ENCODE data around the gene TMEM186. TPM values are rescaled to one million over a fixed set of nuclear protein-coding genes. Genes with fewer than 3 reads are reported as not detected.

TMEM186 gene
- total and polyA plus RNA-seq, 2 experiments from 2014 or later, result 10.9 to 20.4 TPM

DNA sequence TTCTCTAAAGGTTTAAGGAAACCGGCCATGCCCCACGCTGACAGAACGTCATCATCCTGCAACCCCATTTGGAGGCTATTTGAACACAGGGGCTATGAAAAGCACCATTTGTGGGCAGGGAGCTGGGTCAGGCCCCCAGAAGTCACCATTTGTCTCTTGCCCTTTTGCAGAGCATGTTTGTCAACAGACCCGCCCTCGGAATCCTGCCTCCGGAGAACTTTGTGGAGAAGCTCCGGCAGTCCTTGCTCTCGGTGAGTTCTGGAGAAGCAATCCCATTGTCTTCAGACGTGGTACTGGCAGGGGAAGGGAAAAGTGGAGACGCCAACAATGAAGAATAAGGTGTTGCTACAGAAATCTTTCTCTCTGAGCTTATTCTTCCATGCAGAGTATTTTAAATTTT lies 33.5 kb downstream of the TMEM186 start:
- WGBS (ENCODE audit: low lambda C conversion rate, missing lambda C conversion rate), result 70% methylated on average over 10 of the region's 10 CpGs
- no peaks in the 10 kb centered on the region for H4K20me1 ChIP-seq (ENCODE audit: insufficient read depth, poor library complexity, severe bottlenecking)
- H3K36me3 ChIP-seq (replicated peaks; ENCODE audit: insufficient read depth, low read depth), result no peaks in the 10 kb centered on the region
- no peaks in the 10 kb centered on the region for H3K9me2 ChIP-seq (replicated peaks; ENCODE audit: insufficient read depth)
- H3K79me2 ChIP-seq, result no peaks in the 10 kb centered on the region
- H3K27me3 ChIP-seq, result no peaks in the 10 kb centered on the region
- no peak overlapping the region for H3K27ac ChIP-seq
- H3K9me3 ChIP-seq (ENCODE audit: low read depth), result no peaks in the 10 kb centered on the region
- H3K4me1 ChIP-seq (ENCODE audit: insufficient read depth), result no peaks in the 10 kb centered on the region
- DNase-seq (ENCODE audit: low spot score), result no peak
- H3K4me2 ChIP-seq, result no peak overlapping the region
- H2AFZ ChIP-seq, result no peak overlapping the region
- no peak for TF ChIP-seq CTCF (IDR thresholded peaks at IDR 0.05; ENCODE audit: poor library complexity)
- TF ChIP-seq EZH2 (IDR thresholded peaks at IDR 0.05; ENCODE audit: borderline replicate concordance), result no peak
- no peak for TF ChIP-seq EZH2phosphoT487 (IDR thresholded peaks at IDR 0.05; ENCODE audit: low read depth, severe bottlenecking, unreplicated experiment)
- H3K4me3 ChIP-seq, result no peak overlapping the region

DNA sequence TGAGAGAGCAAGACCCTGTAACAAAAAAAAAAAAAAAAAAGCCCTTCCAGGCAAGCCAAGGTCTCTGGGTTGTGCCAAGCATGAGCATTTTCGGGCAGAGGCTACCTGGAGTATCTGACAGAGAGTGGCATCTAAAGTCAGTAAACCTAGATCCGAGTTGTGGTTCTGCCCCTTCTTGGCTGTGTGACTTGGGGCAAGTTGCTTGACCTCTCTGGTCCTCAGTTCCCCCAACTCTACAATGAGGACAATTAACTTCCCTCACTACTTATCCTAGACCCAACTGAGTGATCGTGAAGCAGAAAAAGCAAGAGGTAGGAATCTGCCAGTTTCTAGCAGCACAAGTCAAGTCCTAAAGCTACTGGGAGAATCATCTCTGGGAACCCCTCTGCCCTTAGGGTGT lies 34.4 kb downstream of the TMEM186 start:
- Histone ChIP-seq H3K27me3 (no peaks in the 10 kb centered on the region), H4K20me1 (ENCODE audit: insufficient read depth, poor library complexity, severe bottlenecking) (no peaks in the 10 kb centered on the region), H3K9me3 (ENCODE audit: low read depth) (no peaks in the 10 kb centered on the region), H3K36me3 (replicated peaks; ENCODE audit: insufficient read depth, low read depth) (no peaks in the 10 kb centered on the region), H2AFZ (no peak overlapping the region), H3K9me2 (replicated peaks; ENCODE audit: insufficient read depth) (no peaks in the 10 kb centered on the region), H3K4me1 (ENCODE audit: insufficient read depth) (no peaks in the 10 kb centered on the region), H3K4me2 (no peak overlapping the region), H3K27ac (no peak overlapping the region), H3K79me2 (no peaks in the 10 kb centered on the region), H3K4me3 (no peak overlapping the region)
- TF ChIP-seq EZH2 (IDR thresholded peaks at IDR 0.05; ENCODE audit: borderline replicate concordance), result no peak
- TF ChIP-seq CTCF (IDR thresholded peaks at IDR 0.05; ENCODE audit: poor library complexity), result no peak
- TF ChIP-seq EZH2phosphoT487 (IDR thresholded peaks at IDR 0.05; ENCODE audit: low read depth, severe bottlenecking, unreplicated experiment), result no peak
- 99% methylated on average over 3 of the region's 3 CpGs for WGBS (ENCODE audit: low lambda C conversion rate, missing lambda C conversion rate)
- no peak for DNase-seq (ENCODE audit: low spot score)

DNA sequence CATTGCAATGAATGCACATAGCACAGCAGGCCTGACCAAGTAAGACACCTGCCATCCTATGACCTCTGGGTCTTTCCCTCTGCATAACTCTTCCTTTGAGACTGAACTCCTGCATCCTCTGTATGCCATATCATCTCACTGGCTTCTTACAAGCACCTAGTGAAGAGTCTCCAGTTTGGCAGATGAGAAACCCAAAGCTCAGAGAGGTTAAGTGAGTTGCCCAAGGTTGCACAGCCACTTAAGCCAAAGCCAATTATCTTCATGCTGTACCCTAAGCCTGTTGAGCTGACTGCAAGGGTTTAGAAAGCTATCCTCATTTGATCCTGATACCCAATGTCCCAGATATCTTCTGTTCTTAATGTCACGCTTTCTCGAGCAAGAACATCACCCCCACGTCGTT lies 35.2 kb downstream of the TMEM186 start:
- Histone ChIP-seq H3K4me1 (ENCODE audit: insufficient read depth) (no peaks in the 10 kb centered on the region), H3K36me3 (replicated peaks; ENCODE audit: insufficient read depth, low read depth) (no peaks in the 10 kb centered on the region), H3K9me2 (replicated peaks; ENCODE audit: insufficient read depth) (no peaks in the 10 kb centered on the region), H3K27me3 (no peaks in the 10 kb centered on the region), H3K9me3 (ENCODE audit: low read depth) (no peaks in the 10 kb centered on the region), H3K4me2 (no peak overlapping the region), H3K27ac (no peak overlapping the region), H3K79me2 (no peaks in the 10 kb centered on the region), H2AFZ (no peak overlapping the region), H4K20me1 (ENCODE audit: insufficient read depth, poor library complexity, severe bottlenecking) (no peaks in the 10 kb centered on the region), H3K4me3 (no peak overlapping the region)
- 96% methylated on average over 4 of the region's 4 CpGs for WGBS (ENCODE audit: low lambda C conversion rate, missing lambda C conversion rate)
- TF ChIP-seq CTCF (IDR thresholded peaks at IDR 0.05; ENCODE audit: poor library complexity), result no peak
- DNase-seq (ENCODE audit: low spot score), result no peak

DNA sequence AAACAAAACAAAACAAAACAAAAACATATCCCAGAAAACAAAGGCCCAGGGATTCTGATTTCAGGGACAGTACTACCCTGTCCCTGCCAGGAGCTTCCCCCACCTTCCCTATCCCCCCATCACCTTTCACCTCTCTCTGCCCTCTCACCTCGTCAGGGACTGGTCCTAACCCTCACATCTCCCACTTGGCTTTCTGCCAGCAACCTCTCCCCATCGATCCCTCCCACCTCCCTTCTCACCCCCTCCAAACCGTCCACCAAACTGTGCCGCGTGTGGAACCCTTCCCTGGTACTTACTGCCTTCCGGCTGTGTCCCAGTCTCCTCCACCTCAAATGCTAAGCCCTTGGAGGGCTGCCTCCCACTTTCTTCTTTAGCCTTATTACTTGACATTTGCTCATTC lies 36.4 kb downstream of the TMEM186 start:
- whole genome bisulfite sequencing (ENCODE audit: low lambda C conversion rate, missing lambda C conversion rate), result 83% methylated on average over 6 of the region's 6 CpGs

More for the DNA sequence above, 36.4 kb downstream of the TMEM186 start:
- Histone ChIP-seq H3K27me3 (no peaks in the 10 kb centered on the region), H3K9me3 (ENCODE audit: low read depth) (no peaks in the 10 kb centered on the region), H4K20me1 (ENCODE audit: insufficient read depth, poor library complexity, severe bottlenecking) (no peaks in the 10 kb centered on the region), H3K36me3 (replicated peaks; ENCODE audit: insufficient read depth, low read depth) (no peaks in the 10 kb centered on the region), H3K79me2 (no peaks in the 10 kb centered on the region), H3K9me2 (replicated peaks; ENCODE audit: insufficient read depth) (no peaks in the 10 kb centered on the region), H3K4me1 (ENCODE audit: insufficient read depth) (no peaks in the 10 kb centered on the region), H3K4me3 (no peak overlapping the region), H3K4me2 (no peak overlapping the region), H2AFZ (no peak overlapping the region), H3K27ac (no peak overlapping the region)
- no peak for DNase-seq (ENCODE audit: low spot score)
- TF ChIP-seq CTCF (IDR thresholded peaks at IDR 0.05; ENCODE audit: poor library complexity), result no peak
- no peak for TF ChIP-seq EZH2phosphoT487 (IDR thresholded peaks at IDR 0.05; ENCODE audit: low read depth, severe bottlenecking, unreplicated experiment)
- no peak for TF ChIP-seq EZH2 (IDR thresholded peaks at IDR 0.05; ENCODE audit: borderline replicate concordance)

Measured in hepatocyte (in vitro differentiated cells).